Islet of Langerhans (tissue), 1 donor: Measurements from ENCODE around the gene SACM1L.

ENCODE experiments used
- FAIRE-seq: peaks from one replicate; lab custom pipeline; 2011; peaks lifted over from hg19 to GRCh38; lab: Jason Lieb, UNC

SACM1L gene, protein sequence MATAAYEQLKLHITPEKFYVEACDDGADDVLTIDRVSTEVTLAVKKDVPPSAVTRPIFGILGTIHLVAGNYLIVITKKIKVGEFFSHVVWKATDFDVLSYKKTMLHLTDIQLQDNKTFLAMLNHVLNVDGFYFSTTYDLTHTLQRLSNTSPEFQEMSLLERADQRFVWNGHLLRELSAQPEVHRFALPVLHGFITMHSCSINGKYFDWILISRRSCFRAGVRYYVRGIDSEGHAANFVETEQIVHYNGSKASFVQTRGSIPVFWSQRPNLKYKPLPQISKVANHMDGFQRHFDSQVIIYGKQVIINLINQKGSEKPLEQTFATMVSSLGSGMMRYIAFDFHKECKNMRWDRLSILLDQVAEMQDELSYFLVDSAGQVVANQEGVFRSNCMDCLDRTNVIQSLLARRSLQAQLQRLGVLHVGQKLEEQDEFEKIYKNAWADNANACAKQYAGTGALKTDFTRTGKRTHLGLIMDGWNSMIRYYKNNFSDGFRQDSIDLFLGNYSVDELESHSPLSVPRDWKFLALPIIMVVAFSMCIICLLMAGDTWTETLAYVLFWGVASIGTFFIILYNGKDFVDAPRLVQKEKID

DNA sequence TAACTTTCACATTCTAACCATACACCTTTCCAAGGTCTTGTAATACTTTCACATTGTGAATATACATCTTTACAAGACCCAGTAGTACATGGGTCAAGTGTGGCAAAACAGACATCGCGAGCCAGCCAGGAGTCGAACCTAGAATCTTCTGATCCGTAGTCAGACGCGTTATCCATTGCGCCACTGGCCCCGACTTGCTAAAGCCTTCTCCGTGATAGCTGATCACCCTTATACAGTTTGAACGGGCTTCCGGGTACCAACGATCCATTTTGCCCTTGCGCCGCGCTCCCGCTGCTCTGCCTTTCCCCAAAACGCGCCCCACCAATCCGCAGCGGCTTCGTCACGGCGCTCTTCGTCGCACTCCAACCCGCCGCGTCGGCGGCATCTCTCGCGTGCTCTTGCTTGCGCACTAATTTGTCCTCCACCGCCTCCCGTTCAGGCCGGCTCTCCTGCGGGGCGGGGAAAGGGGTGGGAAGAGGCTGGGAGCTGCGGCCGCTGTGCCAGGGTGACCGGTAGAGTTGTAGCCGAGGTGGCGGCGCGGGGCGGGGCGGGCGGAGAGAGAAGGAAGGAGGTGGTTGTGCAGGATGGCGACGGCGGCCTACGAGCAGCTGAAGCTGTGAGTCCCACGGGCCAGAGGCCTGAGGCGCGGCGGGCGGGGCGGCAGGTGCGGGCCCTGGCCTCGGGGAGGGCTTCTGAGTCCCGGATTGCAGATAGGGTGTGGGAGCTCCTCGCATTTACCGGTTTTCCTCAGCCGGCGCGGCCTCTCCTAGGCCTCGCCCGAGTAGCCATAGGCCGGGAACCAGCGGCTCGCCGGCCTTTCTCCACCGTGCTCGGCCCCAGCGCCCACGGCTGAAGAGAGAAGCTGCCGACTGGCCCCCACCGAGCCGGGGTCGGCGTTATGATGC is at the start of gene SACM1L:
TSS of gene SACM1L (plus strand) at position 515 of the 905 bp plus-strand sequence. CDS start at position 585, 70 bp downstream.
- FAIRE-seq: peak; percentile 79

DNA sequence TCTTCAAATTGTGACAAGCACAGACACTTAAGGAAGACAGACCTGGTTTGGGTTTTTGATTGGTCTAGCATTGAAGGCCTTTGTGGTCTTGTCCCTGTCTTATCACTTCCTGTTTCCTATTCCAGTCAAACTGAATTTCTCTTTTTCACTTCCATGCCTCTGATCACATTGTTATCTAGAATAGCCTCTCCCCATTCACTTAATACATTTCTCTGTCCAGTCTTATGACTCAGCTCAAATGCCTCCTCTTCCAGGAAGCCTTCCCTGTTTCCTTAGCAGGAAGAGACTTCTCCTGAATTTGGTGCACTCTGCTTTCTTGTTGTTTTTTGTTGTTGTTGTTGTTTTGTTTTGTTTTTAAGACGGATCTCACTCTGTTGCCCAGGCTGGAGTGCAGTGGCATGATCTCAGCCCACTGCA is 49.1 kb upstream of the SACM1L start:
- FAIRE-seq: no peak

DNA sequence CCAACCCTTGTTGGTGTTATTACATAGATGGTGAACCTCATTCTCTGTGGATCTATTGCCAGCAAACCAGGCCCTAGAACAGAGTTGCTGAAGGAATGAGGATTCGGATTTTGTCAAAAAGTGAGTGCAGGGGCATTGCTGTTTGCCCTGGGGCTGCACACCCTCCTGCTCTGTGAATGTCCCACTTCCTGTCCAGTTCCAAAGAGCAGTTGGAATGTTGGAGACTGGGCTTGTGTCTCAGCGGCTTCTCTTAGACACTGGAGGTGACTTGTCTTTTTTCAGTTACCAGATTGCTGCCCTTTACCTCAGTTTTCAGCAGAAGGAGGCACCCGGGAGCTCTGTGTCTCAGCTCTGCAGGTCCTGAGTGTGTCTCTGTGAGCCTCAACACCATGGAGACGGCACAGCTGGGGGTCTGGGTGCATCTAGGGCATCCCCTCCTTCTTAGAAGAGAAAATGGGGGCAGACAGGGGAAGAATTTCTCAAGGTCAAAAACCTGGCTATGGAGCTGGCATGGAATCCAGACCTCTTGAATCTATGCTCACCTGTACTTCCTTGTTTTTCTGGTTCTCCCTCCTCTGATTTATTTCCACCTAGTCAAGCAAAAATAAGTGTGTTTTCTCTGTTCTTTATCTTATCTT is 48.4 kb upstream of the SACM1L start:
- FAIRE-seq: no peak

DNA sequence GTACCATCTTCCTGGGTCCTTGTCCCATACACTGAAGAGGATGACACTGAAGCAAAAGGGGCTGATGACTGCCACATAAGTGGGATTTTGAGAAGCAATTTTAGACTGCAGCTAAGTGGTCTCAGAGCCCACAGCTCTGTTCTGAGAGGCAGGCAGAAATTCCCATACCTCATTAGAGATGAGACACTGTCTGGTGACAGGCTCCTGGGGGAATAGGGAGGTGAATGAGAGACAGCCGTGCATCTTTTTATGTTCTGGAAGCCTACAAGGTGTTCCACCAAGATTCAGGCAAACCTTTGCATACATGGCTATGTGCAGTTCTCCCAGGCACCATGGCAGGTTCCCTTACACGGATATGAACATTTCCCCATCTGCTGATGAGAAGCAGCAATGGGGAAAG is 47.4 kb upstream of the SACM1L start:
- no peak for FAIRE-seq

DNA sequence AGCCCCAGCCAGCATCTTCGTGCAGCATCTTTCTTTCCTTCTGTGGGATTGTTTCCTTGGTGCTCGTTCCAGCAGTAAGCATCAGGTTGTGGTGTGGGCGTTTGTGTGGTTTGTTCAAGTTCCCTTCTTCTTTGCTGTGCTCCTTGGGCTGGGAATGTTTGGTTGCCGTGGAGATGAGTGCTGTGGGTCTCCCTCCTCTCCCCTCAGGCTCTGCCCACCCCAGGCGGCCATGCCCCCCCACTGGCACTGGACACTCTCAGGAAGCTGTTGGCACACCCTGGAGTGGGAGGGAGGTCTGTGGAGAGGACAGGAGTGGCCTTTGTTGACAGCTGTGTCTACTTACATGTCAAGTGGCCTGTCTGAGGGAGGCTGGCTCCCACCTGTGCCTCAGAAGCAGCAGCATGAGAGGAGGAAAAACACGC is 46.5 kb upstream of the SACM1L start:
- no peak for FAIRE-seq

DNA sequence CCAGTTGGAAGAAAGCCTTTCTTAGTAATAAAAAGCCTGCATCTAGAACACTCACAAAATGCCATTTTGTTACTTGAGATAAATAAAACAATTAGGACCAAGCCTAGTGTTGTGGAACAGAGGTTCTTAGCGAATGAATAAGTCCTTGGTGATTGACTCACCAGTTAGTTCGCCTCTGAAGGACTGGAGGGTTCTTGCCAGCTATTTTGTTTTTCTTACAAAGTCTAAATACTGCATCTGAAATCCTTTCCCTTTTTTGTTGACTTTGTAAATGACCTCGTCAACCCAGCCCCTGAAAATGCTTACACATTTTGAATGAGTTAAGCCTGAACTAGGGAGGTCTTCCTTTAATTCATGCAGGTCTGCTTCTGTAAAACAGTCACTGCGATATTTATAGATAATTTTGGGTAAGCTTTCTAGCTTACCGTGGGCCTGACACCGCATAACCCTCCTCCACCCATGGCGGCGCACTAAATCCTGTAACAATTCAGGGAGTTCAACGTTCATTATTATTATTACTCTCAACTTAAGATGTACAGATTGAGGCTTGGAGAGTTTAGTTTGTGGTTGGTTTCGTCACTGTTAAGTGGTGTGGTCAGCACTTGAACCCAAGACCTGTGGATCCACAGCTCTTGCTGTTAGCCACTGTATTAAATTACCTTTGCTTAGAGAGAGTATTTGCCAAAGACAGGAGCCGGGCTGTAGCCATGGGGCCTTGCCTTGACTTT is 45.0 kb upstream of the SACM1L start:
- FAIRE-seq: no peak

DNA sequence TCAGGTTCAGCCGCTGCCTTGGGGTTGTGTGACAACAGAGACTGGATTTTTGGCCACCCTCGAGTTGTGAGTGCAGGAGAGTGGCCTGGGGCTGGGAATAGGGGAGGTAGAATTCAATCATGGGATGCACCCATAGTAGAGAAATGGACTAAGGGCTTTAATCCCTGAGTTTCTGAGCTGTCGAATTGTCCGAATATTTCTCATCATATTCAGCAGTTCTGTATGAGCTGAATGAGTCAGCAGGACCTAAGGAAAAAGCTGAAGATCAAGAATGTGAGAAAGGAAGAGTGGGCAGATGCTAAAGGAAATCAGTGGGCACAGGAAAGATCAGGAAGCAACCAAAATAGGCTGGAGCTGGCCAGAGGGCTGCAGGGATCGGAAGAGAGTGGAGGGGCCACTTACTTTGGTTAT is 44.4 kb upstream of the SACM1L start:
- no peak for FAIRE-seq

DNA sequence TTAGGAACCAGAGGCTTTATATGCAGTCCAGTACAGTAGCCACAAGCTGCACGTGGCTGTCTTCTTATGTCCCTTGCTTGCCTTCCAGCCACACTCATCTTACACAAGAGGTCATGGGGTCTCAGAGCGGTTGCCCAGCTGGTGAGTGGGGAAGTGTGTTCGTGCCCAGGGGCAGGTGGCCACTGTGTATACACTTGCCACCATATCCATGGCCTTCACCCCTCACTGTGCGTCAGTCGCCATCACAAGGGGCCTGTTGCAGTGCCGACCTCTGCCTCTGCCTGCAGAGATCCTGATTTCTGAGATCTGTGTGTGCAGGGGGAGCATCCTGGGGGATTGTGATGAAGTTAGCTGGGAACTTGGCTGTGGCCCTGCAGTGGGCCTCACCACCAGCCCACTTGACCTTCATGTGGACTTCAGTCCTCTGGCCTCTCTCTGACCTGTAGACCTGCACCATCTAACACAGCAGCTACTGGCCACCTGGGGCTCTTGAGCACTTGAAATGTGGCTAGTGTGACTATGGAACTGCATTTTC is 43.1 kb upstream of the SACM1L start:
- no peak for FAIRE-seq

DNA sequence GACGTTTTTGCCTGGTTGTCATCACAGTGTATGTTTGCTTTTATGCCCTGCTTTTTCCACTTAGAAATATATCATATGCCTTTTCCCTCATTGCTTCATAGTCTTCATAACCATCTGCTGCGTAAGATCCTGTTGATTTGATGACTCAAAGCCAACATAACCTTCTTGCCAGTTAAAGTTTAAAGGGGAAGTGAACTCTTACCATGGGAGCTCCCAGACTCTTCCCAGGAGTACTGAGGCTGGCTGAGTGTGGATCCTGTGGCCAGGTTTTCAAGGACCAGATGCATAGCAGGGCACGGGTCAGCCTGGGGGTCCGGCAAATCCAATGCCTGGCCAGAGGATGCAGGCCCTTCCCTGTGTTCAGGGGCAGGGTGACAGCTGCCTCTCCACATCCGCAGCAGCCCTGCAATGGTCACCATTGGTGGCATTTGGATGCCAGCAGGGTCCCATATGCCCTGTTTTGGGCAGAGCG is 42.0 kb upstream of the SACM1L start:
- peak; percentile 87 for FAIRE-seq

DNA sequence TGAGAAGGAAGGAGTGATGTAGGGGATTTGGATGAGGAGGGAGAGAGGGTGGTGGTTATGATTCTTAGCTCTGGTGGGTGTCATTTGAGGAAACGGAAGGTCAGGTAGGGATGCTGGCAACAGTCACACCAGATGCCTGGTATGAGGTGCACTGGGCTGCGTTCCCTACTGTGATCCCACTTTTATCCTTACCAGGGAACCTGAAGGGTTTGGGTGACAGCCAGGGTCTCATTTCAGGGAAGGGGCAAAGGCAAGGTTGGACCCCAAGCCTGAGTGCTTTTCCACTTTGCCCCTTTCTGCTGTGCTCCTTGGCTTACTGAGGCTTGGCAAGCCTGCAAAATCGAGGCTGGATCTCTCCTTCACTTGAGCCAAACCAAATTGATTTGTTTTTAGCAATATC is 36.0 kb upstream of the SACM1L start:
- FAIRE-seq: no peak

DNA sequence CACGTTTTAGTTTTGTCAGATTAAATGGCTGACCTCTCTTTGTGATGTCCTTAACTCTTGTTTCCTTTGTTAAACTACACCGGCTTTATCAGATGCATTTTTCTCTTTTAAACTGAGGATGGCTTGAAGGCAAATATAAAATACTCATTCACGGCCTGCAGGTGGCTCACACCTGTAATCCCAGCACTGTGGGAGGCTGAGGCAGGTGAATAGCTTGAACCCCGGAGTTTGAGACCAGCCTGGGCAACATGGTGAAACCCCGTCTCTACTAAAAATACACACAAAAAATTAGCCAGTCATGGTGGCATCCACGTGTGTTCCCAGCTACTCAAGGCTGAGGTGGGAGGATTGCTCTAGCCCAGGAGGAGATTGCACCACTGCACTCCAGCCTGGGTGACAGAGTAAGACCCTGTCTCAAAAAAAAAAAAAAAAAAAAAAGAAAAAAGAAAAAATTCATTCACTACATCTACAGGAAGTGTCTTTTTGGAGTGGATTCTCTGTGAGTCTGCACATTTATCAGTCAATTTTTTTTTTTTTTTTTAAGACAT is 34.7 kb upstream of the SACM1L start:
- FAIRE-seq: no peak

DNA sequence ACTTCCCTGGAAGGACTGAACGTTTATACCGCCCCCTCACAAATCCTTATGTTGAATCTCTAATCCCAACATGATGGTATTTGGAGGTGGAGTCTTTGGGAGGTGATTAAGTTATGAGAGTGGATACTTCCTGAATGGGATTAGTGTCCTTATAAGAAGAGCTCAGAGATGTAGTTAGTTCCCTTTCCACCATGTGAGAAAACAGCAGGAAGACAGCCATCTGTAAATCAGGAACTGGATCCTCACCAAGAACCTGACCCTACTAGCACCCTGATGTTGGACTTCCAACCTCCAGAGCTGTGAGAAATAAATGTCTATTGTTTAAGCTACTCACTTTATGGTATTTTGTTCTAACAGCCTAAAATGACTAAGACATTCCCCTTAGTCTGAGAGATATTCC is 33.3 kb upstream of the SACM1L start:
- no peak for FAIRE-seq

DNA sequence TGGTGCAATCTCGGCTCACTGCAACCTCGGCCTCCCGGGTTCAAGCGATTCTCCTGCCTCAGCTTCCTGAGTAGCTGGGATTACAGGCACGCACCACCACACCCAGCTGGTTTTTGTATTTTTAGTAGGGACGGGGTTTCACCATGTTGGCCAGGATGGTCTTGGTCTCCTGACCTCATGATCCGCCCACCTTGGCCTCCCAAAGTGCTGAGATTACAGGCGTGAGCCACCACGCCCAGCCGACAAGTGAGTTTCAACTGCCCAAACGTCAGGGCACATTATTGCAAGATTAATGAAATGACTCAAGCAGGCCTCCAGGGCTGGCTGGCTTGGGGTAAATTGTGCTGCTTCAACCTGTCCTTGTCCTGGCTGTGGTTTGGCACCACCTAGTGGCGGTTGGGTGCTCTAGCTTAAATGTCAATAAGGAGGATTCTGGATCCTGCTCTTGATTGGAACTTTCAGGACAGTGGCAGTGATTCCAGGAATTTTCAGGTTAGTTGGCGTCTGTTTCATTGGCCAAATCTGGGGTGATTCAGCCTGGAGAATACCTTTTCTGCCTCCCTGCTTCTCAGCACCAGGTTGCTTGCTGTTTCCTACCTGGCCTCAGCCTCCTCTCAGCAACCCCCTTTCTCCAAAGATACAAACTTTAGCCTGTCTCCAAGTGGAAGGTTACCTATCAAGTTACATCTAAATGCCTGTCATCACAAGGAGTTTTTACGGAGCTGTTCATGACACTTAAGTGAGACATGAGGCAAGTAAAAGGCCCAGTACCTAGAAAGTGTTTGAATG is 32.4 kb upstream of the SACM1L start:
- peak; percentile 68 for FAIRE-seq

DNA sequence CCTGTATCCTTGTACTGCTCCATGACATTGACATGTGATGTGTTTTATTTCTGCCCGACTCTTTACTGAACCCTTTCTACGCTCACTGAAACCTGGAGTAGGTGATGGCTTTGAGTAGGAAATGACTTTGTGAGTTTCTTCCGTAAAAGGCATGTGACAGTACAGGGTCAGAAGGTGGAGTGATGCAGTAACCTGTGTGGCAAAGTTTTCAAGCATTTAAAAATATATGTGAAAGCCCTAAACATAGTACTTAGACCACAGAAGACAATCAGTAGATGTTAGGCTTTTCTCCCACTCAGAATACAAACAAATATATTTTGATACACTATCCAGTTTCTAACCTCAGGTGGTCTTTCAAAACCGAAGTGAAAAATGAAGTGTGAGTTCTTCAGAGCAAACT is 31.3 kb upstream of the SACM1L start:
- FAIRE-seq: no peak

DNA sequence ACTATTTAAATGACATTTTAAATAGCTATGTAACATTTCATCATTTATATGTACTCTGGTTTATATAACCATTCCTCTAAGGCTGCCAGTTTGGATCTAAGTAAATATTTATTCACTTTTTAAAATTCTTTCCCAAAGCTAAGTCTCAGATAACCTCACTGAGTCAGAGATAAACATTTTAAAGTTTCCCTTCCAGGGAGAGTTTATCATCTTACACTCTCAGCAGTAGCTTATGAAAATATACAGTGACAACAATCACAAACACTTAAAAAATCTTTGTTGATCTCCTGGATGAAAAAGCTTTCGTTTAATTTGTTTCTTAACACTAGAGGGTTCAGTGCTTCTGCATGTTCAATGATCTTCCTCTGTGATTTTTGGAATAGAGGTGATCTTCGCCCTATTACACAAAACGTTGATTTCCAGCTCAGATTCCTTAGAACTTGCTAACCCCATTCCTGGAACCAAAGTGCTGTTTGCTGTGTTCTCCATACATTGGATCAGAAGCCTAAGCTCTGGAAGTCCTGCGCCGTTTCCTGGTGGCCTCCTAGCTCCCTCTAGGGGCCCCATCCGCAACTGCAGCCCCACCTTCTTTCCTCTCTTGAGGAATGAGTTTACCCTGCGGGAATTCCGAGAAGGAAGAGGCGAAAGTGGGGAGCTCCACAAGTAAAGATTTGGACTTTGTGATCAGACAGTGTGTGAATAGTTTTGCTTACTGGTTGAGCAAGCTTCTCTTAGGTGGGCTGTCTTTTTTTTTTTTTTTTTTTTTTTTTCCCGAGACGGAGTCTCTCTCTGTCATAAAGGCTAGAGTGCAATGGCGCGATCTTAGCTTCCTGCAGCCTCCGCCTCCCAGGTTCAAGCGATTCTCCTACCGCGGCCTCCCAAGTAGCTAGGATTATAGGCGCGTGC is 29.3 kb upstream of the SACM1L start:
- no peak for FAIRE-seq

DNA sequence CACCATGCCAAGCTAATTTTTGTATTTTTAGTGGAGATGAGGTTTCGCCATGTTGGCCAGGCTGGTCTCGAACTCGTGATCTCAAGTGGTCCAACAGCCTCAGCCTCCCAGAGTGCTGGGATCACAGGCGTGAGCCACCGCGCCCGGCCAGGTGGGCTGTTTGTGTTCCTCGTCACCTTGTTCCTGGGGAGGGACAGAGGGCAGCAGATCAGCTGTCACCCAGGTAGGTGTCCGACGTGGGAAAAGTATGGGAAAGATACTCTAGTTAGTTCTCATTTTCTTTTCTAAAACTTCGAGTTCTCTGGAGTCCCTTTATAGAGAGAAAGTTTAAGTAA is 28.7 kb upstream of the SACM1L start:
- FAIRE-seq: no peak

DNA sequence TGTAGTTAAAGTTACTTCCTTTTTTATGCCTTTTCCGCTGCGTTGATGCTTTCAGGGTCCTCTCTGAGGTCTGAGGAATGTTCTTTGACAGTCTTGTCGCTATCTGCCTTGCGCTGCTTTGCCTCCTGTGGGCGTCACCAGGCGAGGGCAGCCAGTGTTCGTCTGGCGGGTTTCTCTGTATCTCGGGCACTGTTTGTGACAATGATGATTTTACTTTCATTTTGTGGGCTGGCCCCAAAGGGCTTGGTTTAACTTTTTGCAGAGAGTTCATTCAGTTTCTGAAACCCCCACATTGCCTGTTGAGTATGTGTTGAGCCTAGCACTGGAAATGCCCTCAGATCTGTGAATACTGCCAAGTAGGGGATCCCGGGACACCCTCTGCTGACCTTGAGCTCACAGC is 24.6 kb upstream of the SACM1L start:
- FAIRE-seq: no peak

DNA sequence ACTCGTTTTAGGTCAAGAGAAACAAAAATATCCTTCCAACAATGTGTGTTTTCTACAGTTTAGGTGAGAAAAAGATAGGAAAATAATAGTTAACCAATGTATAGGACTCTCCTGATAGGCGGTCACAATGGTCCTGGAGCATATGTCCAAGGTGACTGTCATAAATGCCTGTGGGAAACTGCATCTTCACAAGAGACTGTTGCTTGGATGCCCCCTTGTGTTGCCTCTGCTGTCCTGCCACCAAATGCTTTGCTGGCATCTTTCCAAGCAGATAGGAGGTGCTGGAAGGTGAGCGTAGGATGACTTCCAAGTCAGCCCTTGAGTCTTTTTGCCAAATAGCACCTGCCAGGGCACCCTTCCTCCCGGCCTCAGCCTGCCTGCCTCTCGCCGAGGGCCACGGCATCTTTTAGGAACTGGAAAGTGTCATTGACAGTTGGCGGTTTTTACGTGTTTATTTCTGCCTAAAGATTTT is 24.1 kb upstream of the SACM1L start:
- FAIRE-seq: no peak
